ENCODE results near the gene SLC8A1. TPM values are rescaled to one million over a fixed set of nuclear protein-coding genes. Genes with fewer than 3 reads are reported as not detected.

Gene SLC8A1
- total and polyA plus RNA-seq, 2 of the 13 experiments (the other 11 are each of a cell fraction or from before 2014, with no cell fraction given): not detected

DNA sequence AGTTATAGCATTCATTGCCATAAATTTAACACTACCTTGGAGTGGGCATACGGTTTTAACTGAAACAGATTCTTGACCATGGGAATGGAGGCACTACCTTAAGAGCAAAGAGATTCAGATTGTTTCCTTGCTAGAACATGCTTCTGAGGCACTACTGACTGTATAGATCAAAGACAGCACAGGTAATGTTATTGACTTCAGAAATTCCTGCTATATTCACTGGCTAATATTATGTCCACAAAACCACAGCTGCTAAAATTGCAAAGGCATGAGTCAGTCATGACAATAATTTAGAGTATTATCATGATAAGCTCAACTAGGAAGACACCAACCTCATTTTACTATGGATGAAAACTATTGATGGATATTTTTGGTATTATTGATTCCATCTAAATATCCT is 39.4 kb downstream of the SLC8A1 start (continued):
- TF ChIP-seq, protein P1, sequence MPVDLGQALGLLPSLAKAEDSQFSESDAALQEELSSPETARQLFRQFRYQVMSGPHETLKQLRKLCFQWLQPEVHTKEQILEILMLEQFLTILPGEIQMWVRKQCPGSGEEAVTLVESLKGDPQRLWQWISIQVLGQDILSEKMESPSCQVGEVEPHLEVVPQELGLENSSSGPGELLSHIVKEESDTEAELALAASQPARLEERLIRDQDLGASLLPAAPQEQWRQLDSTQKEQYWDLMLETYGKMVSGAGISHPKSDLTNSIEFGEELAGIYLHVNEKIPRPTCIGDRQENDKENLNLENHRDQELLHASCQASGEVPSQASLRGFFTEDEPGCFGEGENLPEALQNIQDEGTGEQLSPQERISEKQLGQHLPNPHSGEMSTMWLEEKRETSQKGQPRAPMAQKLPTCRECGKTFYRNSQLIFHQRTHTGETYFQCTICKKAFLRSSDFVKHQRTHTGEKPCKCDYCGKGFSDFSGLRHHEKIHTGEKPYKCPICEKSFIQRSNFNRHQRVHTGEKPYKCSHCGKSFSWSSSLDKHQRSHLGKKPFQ (CRISPR knock-in tag; IDR thresholded peaks at IDR 0.05; ENCODE audit: insufficient replicate concordance): no peak
- TF ChIP-seq ZZZ3 (CRISPR knock-in tag; IDR thresholded peaks at IDR 0.05; ENCODE audit: borderline replicate concordance): no peak
- TF ChIP-seq HIVEP1 (CRISPR knock-in tag; IDR thresholded peaks at IDR 0.05): no peak
- no peak for TF ChIP-seq HNRNPH1 (optimal IDR thresholded peaks at IDR 0.05; ENCODE audit: low read depth, low read length)
- no peak for TF ChIP-seq PHF20 (CRISPR knock-in tag; IDR thresholded peaks at IDR 0.05)

DNA sequence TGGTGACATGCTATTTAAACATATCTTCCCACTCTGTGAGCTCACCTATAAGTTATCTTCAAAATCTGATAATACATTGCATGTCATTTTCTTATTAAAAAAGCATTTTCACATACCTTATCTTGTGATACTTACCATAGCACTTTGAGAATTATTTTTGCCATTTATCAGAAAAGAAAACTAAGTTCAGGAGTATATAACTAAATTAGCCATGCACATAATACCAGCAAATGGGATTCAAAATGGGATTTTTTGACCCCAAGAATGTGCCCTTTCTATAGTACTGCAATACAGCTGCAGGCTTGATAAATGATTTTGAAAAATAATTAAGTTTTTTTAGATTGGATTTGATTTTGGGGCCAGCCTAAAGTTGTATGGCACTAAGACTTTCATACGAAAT is 41.2 kb downstream of the SLC8A1 start:
- no peaks in the 10 kb centered on the region for H3K79me2 ChIP-seq (ENCODE audit: insufficient read depth, low read length)
- H3K9ac ChIP-seq (ENCODE audit: insufficient read depth, low read depth, low read length): no peak overlapping the region
- 2% methylated on average over 1 of the region's 1 CpG for WGBS (ENCODE audit: low lambda C conversion rate)
- H3K4me1 ChIP-seq (ENCODE audit: insufficient read depth, low read length): no peaks in the 10 kb centered on the region
- no peak overlapping the region for H3K27ac ChIP-seq (ENCODE audit: extremely low read length, insufficient read depth, low read length)
- no peaks in the 10 kb centered on the region for H3K36me3 ChIP-seq (replicated peaks in 1 of 2; ENCODE audit: control insufficient read depth in 1 of 2, insufficient read depth in 2 of 2, low read length in 2 of 2)
- no peaks in the 10 kb centered on the region for H3K9me3 ChIP-seq (ENCODE audit: low read length)
- FAIRE-seq (no peak), DNase-seq (ENCODE audit: low spot score) (no peak), ATAC-seq (no peak)
- H3K4me3 ChIP-seq (replicated peaks in 1 of 3; ENCODE audit: insufficient read depth in 1 of 3, low read depth in 2 of 3, low read length in 3 of 3): no peak overlapping the region
- no peak overlapping the region for H2AFZ ChIP-seq (ENCODE audit: low read length)
- in situ Hi-C loops (cut with HindIII; ENCODE audit: extremely low pct_ligation_motif_present, low pct_unique_long_range_greater_than_20kb) (no loop called here), intact Hi-C loops (cut with micrococcal nuclease; ENCODE audit: unreplicated experiment) (no loop called here)
- ChIA-PET CTCF (ENCODE audit: low intra/inter-chr PET ratio, low total read pairs) (no interaction called here), POLR2A (no interaction called here)
- no peak overlapping the region for H3K4me2 ChIP-seq (ENCODE audit: low read depth, low read length)
- no peaks in the 10 kb centered on the region for H4K20me1 ChIP-seq (ENCODE audit: insufficient read depth, low read length)
- H3K27me3 ChIP-seq (ENCODE audit: control insufficient read depth in 1 of 2, insufficient read depth in 2 of 2, low read length in 2 of 2): no peaks in the 10 kb centered on the region
- TF ChIP-seq PTBP1 (IDR thresholded peaks at IDR 0.05; ENCODE audit: low read depth, low read length, poor library complexity, severe bottlenecking): no peak
- TF ChIP-seq FLYWCH1 (CRISPR knock-in tag; IDR thresholded peaks at IDR 0.05): no peak
- TF ChIP-seq ZNF773 (CRISPR knock-in tag; IDR thresholded peaks at IDR 0.05; ENCODE audit: borderline replicate concordance): no peak
- no peak for TF ChIP-seq SMYD3 (CRISPR knock-in tag; IDR thresholded peaks at IDR 0.05)
- TF ChIP-seq NFRKB (IDR thresholded peaks at IDR 0.05): no peak
- TF ChIP-seq AHR (CRISPR knock-in tag; IDR thresholded peaks at IDR 0.05): no peak
- TF ChIP-seq, protein P2, sequence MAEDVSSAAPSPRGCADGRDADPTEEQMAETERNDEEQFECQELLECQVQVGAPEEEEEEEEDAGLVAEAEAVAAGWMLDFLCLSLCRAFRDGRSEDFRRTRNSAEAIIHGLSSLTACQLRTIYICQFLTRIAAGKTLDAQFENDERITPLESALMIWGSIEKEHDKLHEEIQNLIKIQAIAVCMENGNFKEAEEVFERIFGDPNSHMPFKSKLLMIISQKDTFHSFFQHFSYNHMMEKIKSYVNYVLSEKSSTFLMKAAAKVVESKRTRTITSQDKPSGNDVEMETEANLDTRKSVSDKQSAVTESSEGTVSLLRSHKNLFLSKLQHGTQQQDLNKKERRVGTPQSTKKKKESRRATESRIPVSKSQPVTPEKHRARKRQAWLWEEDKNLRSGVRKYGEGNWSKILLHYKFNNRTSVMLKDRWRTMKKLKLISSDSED (CRISPR knock-in tag; IDR thresholded peaks at IDR 0.05): no peak
- TF ChIP-seq, protein P3, sequence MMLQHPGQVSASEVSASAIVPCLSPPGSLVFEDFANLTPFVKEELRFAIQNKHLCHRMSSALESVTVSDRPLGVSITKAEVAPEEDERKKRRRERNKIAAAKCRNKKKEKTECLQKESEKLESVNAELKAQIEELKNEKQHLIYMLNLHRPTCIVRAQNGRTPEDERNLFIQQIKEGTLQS (CRISPR knock-in tag; IDR thresholded peaks at IDR 0.05): no peak
- BruUV-seq (replicated peaks): no TSS peak
